Neural cell (in vitro differentiated cells): Measurements from ENCODE around the gene WDR5. TPM values are rescaled to one million over a fixed set of nuclear protein-coding genes. Genes with fewer than 3 reads are reported as not detected.

ENCODE experiments used
- H2AFZ ChIP-seq: fragments of 200-600, 300-800 bp; sonication (generic), shearing (Covaris generic); 2 replicates; pipeline ENCODE4 v1.6.0; 2014; ENCODE audit warnings: low read depth, mild to moderate bottlenecking, antibody characterized with exemption, low read length, moderate library complexity
- H3F3A ChIP-seq: fragments of 200-600 bp; shearing (Covaris generic); 2 replicates; pipeline ENCODE4 v1.6.1; 2016; ENCODE audit warnings: mild to moderate bottlenecking, moderate library complexity, mixed read lengths, antibody characterized with exemption, low read length; ENCODE audit not compliant: insufficient read depth, poor library complexity, severe bottlenecking
- H3K27ac ChIP-seq: fragments of 200-600, 300-800 bp; sonication (generic), shearing (Covaris generic); 2 replicates; pipeline ENCODE4 v1.5.1; 2014; ENCODE audit warnings: mild to moderate bottlenecking, low read length, moderate library complexity
- H3K27me3 ChIP-seq: fragments of 300-800, 200-600 bp; sonication (generic), shearing (Covaris generic); 2 replicates; pipeline ENCODE4 v1.6.0; 2014; ENCODE audit warnings: mild to moderate bottlenecking, low read depth, low read length, moderate library complexity; ENCODE audit not compliant: insufficient read depth
- H3K36me3 ChIP-seq: fragments of 300-800, 200-600 bp; sonication (generic), shearing (Covaris generic); 2 replicates; pipeline ENCODE4 v1.5.1; 2014; ENCODE audit warnings: mild to moderate bottlenecking, antibody characterized with exemption, low read length, moderate library complexity; ENCODE audit not compliant: insufficient read depth
- H3K4me2 ChIP-seq: fragments of 300-800, 200-600 bp; sonication (generic), shearing (Covaris generic); 2 replicates; pipeline ENCODE4 v1.6.0; 2014; ENCODE audit warnings: mild to moderate bottlenecking, low read length
- H3K4me3 ChIP-seq: fragments of 300-800, 200-600 bp; sonication (generic), shearing (Covaris generic); 2 replicates; pipeline ENCODE4 v1.5.1; 2014; ENCODE audit warnings: mild to moderate bottlenecking, low read length, moderate library complexity
- H3K79me2 ChIP-seq: fragments of 200-600 bp; shearing (Covaris generic); replicated peaks from 2 replicates; pipeline ENCODE4 v1.6.0; 2014; ENCODE audit warnings: mild to moderate bottlenecking, low read length, moderate library complexity; ENCODE audit not compliant: insufficient read depth
- H3K9ac ChIP-seq: fragments of 300-800, 200-600 bp; sonication (generic), shearing (Covaris generic); 2 replicates; pipeline ENCODE4 v1.6.1; 2016; ENCODE audit warnings: mild to moderate bottlenecking, low read length, mixed read lengths
- H3K9me2 ChIP-seq: fragments of 200-600 bp; shearing (Covaris generic); 2 replicates; pipeline ENCODE4 v1.6.1; 2016; ENCODE audit warnings: mild to moderate bottlenecking, low read length, mixed read lengths; ENCODE audit not compliant: insufficient read depth
- H3K9me3 ChIP-seq: fragments of 200-600, 300-800 bp; sonication (generic), shearing (Covaris generic); 2 replicates; pipeline ENCODE4 v1.6.1; 2016; ENCODE audit warnings: mild to moderate bottlenecking, mixed run types, low read length, moderate library complexity, mixed read lengths
- H4K20me1 ChIP-seq: fragments of 200-600 bp; shearing (Covaris generic); 2 replicates; pipeline ENCODE4 v1.6.1; 2016; ENCODE audit warnings: mild to moderate bottlenecking, mixed run types; ENCODE audit not compliant: insufficient read depth
- EP300 ChIP-seq: fragments of 450-650 bp; conservative IDR thresholded peaks from 2 replicates; pipeline ENCODE4 v1.6.1; 2014; ENCODE audit warnings: antibody characterized with exemption, mild to moderate bottlenecking, moderate library complexity; ENCODE audit not compliant: poor library complexity, severe bottlenecking
- EZH2 ChIP-seq: fragments of 200-600, 300-800 bp; shearing (Covaris generic), sonication (generic); IDR thresholded peaks from 2 replicates; pipeline ENCODE4 v1.6.1; 2014; ENCODE audit warnings: antibody characterized with exemption, low read length, borderline replicate concordance, mild to moderate bottlenecking; ENCODE audit not compliant: insufficient read depth, poor library complexity, severe bottlenecking
- MXI1 ChIP-seq: fragments of 450-650 bp; conservative IDR thresholded peaks from 2 replicates; pipeline ENCODE4 v1.6.1; 2014; ENCODE audit warnings: antibody characterized with exemption, mild to moderate bottlenecking; ENCODE audit not compliant: poor library complexity, severe bottlenecking
- POLR2AphosphoS5 ChIP-seq: IDR thresholded peaks from 2 replicates; pipeline ENCODE4 v1.6.1; 2012
- RAD21 ChIP-seq: fragments of 450-650 bp; conservative IDR thresholded peaks from 2 replicates; pipeline ENCODE4 v1.6.1; 2014; ENCODE audit warnings: antibody characterized with exemption, mild to moderate bottlenecking, moderate library complexity
- SMC3 ChIP-seq: fragments of 450-650 bp; conservative IDR thresholded peaks from 2 replicates; pipeline ENCODE4 v1.6.1; 2014; ENCODE audit warnings: antibody characterized with exemption, mild to moderate bottlenecking, moderate library complexity; ENCODE audit not compliant: poor library complexity
- TAF1 ChIP-seq: IDR thresholded peaks from 2 replicates; pipeline ENCODE4 v1.6.1; 2012; ENCODE audit warnings: low read depth
- polyA plus RNA-seq: library from polyadenylated mRNA; depleted of rRNA; stranded (reverse); fragments of >200 nt; gene quantifications from 2 replicates; pipeline ENCODE4 v1.2.3, GENCODE V29; 2014
- TF ChIP-seq, protein P1 (sequence below): fragments of 450-650 bp; IDR thresholded peaks from 2 replicates; pipeline ENCODE4 v1.5.1; 2014; ENCODE audit warnings: antibody characterized with exemption, mild to moderate bottlenecking, moderate library complexity; ENCODE audit not compliant: poor library complexity, severe bottlenecking
- TF ChIP-seq, protein P2 (sequence below): IDR thresholded peaks from 2 replicates; pipeline ENCODE4 v1.6.1; 2012; ENCODE audit warnings: borderline replicate concordance

WDR5 gene
- polyA plus RNA-seq, 1 donor from 2014 or later = 40.2 TPM

DNA sequence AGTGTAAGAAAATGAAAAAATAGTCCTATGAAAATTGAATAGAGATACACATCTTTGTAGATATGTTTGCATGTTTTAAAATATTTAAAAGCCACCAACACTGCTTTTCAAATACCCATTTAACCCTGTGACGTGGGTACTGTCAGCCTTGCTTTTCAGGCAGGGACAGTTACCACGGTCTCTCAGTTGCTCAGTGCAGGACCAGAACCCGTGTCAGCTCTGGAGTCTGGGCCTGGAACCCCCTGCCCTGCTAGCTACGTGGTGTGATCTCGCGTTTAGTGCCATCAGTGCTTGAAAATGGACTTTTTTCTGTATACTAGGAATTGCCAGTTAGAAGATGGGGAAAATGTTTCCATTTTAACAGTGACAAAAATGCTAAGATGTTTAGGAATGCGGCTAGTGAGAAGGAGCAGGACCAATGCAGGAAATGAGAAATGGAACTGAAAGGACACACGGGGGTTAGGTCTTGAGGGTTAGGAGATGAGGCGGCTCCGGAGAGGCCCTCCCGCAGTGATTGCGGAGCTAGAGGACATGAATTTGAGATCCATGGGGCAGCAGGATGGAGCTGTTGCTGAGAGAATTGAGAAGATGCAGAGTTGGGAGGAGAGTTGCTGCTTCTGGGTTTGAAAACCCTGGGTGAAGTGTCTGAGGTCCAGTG is 14.8 kb downstream of the WDR5 start:
- Histone ChIP-seq H3K4me3 (no peak overlapping the region), H4K20me1 (no peaks in the 10 kb centered on the region), H3K27ac (no peak overlapping the region), H3K9ac (no peak overlapping the region), H3F3A (no peaks in the 10 kb centered on the region), H2AFZ (no peak overlapping the region), H3K9me2 (no peaks in the 10 kb centered on the region), H3K27me3 (no peaks in the 10 kb centered on the region), H3K9me3 (no peaks in the 10 kb centered on the region), H3K36me3 (no peaks in the 10 kb centered on the region), H3K79me2 (no peaks in the 10 kb centered on the region), H3K4me2 (no peak overlapping the region)
- TF ChIP-seq, protein P1, sequence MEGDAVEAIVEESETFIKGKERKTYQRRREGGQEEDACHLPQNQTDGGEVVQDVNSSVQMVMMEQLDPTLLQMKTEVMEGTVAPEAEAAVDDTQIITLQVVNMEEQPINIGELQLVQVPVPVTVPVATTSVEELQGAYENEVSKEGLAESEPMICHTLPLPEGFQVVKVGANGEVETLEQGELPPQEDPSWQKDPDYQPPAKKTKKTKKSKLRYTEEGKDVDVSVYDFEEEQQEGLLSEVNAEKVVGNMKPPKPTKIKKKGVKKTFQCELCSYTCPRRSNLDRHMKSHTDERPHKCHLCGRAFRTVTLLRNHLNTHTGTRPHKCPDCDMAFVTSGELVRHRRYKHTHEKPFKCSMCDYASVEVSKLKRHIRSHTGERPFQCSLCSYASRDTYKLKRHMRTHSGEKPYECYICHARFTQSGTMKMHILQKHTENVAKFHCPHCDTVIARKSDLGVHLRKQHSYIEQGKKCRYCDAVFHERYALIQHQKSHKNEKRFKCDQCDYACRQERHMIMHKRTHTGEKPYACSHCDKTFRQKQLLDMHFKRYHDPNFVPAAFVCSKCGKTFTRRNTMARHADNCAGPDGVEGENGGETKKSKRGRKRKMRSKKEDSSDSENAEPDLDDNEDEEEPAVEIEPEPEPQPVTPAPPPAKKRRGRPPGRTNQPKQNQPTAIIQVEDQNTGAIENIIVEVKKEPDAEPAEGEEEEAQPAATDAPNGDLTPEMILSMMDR = no peak
- TF ChIP-seq EZH2 (no peak), TAF1 (no peak), MXI1 (no peak), SMC3 (no peak)
- TF ChIP-seq, protein P2, sequence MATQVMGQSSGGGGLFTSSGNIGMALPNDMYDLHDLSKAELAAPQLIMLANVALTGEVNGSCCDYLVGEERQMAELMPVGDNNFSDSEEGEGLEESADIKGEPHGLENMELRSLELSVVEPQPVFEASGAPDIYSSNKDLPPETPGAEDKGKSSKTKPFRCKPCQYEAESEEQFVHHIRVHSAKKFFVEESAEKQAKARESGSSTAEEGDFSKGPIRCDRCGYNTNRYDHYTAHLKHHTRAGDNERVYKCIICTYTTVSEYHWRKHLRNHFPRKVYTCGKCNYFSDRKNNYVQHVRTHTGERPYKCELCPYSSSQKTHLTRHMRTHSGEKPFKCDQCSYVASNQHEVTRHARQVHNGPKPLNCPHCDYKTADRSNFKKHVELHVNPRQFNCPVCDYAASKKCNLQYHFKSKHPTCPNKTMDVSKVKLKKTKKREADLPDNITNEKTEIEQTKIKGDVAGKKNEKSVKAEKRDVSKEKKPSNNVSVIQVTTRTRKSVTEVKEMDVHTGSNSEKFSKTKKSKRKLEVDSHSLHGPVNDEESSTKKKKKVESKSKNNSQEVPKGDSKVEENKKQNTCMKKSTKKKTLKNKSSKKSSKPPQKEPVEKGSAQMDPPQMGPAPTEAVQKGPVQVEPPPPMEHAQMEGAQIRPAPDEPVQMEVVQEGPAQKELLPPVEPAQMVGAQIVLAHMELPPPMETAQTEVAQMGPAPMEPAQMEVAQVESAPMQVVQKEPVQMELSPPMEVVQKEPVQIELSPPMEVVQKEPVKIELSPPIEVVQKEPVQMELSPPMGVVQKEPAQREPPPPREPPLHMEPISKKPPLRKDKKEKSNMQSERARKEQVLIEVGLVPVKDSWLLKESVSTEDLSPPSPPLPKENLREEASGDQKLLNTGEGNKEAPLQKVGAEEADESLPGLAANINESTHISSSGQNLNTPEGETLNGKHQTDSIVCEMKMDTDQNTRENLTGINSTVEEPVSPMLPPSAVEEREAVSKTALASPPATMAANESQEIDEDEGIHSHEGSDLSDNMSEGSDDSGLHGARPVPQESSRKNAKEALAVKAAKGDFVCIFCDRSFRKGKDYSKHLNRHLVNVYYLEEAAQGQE = no peak

DNA sequence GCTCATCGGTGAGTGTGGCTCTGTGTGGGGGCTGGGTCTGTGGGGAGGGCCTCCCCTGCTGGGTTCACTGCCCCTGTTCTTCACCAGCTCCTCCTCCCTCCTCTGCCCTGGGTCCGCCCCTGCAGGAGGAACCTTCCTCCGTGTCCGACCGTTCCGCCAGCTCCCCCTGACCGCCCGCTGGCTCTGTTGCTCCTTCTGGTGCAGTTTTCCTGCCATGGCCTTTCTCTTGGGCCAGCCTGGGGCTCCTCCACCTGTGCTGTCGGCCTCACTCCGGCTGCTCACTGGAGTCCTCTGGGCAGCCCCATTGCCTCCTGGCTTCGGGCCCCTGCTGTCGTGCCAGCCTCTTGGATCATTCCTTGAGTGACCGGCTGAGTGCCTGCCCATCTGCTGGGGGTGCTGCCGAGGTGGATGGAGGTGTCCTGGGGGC is 16.2 kb downstream of the WDR5 start:
- H3K36me3 ChIP-seq = no peaks in the 10 kb centered on the region

More for the DNA sequence above, 16.2 kb downstream of the WDR5 start:
- no peak overlapping the region for H3K9ac ChIP-seq
- no peaks in the 10 kb centered on the region for H4K20me1 ChIP-seq
- H3F3A ChIP-seq = no peaks in the 10 kb centered on the region
- H3K4me2 ChIP-seq = no peak overlapping the region
- TF ChIP-seq MXI1 (no peak), TAF1 (no peak), EZH2 (no peak), RAD21 (no peak), POLR2AphosphoS5 (no peak), EP300 (no peak), SMC3 (no peak)
- TF ChIP-seq, protein P1 = no peak
- TF ChIP-seq, protein P2 = no peak
- no peak overlapping the region for H3K4me3 ChIP-seq
- no peak overlapping the region for H3K27ac ChIP-seq
- no peaks in the 10 kb centered on the region for H3K27me3 ChIP-seq
- no peaks in the 10 kb centered on the region for H3K9me3 ChIP-seq
- H3K9me2 ChIP-seq = no peaks in the 10 kb centered on the region
- no peak overlapping the region for H2AFZ ChIP-seq
- no peaks in the 10 kb centered on the region for H3K79me2 ChIP-seq
